Measurements from ENCODE around the gene MARCOL. TPM values are rescaled to one million over a fixed set of nuclear protein-coding genes. Genes with fewer than 3 reads are reported as not detected.

The MARCOL gene
- total RNA-seq = not detected

DNA sequence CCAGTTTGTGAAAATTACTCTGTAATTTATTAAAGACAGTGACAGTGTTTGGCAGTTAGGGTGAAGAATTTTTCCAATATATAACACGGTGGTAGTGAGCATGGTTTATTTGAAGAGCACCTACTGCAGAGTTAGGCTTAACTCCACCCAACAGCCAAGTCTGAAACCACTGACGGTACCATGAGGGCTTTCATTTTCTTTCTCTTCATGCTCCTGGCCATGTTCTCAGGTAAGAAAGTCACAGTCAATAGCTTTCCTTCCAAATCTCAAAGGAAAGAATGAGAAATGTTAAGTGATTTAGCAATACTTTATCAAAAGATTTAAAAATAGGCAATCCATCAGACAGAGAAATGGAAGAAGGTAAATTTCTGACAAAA is at the start of gene MARCOL:
TSS of gene MARCOL (plus strand) at position 108 of the 377 bp plus-strand sequence. CDS start at position 181, 73 bp downstream.
- no peak for DNase-seq

DNA sequence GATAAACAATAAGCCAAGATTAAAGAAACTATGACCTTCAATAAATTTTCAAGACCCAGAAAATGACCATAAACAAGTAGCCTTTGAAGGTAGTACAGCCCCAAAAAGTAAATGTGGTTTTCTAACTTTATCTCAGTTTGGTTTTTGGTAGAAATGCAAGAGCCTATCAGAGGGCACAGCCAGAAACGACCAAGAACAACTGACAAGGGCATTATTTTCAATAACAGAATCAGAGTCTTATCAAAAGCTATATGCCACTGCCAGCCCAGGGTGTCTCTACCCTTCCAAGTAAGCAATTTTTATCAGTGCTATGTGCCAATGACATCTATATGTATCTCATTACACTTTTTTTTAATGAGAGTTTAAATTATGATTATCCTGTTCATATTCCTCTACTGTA is 47.3 kb upstream of the MARCOL start:
- DNase-seq = no peak

- DNase-seq = no peak
Observed at GRCh38 chr5:148193202-148193601, 45.1 kb upstream of the MARCOL start.

DNA sequence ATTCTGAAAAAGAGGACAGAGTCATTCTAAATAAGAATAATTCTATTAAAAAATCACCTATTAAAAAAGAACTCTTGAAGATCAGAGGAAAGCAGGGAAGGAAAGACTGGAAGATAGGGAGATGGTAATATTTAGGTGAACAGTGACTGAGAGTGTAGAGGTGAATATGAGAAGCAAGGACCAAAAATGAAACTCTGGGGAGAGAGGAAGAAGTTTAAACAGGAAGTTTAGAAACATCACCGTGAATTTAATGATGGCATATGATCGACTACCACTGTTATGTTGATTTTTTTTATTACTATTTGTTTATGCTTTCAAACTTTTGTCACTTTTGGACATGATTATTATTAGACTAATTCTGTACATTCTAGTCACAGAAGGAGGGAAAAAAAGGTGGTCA is 37.2 kb upstream of the MARCOL start:
- DNase-seq = no peak

- DNase-seq = no peak
Observed at GRCh38 chr5:148202531-148203203, 35.7 kb upstream of the MARCOL start, which contains the start of gene SPINK6. SPINK6 (plus strand) TSS chr5:148203042; CDS start chr5:148203097, 55 bp downstream.

- DNase-seq = no peak
Observed at GRCh38 chr5:148205044-148205806, 33.1 kb upstream of the MARCOL start.

DNA sequence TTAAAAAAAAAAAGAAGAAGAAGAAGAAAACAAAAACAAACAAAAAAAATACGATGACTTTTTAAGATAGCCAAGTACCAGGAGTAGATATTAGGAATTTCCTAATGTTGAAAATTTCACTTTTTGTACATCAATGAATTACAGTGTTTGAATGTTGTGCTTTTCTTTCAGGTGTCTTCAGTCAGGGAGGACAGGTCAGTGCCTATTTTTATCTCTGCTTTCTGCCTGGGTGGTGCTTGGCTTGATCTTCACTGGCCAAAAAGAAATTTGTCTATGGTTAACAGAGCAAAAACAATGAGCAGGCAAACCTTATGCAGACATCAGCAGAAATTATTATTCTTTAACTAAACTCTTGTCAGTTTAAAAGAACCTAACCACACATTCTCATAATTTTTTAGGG is 32.5 kb upstream of the MARCOL start:
- no peak for DNase-seq

- DNase-seq = no peak
Observed at GRCh38 chr5:148206620-148207019, 31.7 kb upstream of the MARCOL start.

GRCh38 chr5:148208226-148208625 is 30.1 kb upstream of the MARCOL start:
- no peak for DNase-seq

GRCh38 chr5:148209151-148209770 is 29.1 kb upstream of the MARCOL start:
- no peak for DNase-seq

- no peak for DNase-seq
Observed at GRCh38 chr5:148214665-148215185, 23.6 kb upstream of the MARCOL start.

- no peak for DNase-seq
Observed at GRCh38 chr5:148221508-148221907, 16.8 kb upstream of the MARCOL start.

DNA sequence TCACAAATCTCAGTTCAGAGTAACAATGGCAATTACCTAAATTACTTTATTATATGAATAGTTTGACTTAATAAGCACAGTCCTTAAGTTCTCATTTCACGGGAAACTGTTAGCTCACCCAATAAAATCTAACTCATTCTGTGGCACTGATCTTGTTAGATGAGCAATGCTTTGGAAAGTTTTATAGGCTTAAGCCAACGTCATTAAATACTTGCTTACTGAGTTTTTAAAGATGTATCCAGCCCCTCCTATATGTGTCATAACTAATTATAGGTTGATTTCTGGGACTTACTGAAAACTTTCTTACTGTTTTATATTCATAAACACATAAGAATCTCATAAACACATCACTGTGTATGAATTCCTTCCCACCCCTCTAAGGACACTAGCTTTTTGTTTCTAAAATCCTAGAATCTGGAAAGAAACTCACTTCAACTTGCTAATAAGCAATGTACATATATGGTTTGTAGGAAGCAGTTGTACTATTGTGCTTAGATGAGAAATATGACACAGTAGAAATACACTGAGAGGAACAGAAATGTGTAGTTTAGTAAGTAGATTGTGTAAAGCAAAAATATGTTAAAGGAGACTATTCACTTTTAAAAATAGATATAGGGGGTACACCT is 14.1 kb upstream of the MARCOL start:
- DNase-seq = no peak

DNA sequence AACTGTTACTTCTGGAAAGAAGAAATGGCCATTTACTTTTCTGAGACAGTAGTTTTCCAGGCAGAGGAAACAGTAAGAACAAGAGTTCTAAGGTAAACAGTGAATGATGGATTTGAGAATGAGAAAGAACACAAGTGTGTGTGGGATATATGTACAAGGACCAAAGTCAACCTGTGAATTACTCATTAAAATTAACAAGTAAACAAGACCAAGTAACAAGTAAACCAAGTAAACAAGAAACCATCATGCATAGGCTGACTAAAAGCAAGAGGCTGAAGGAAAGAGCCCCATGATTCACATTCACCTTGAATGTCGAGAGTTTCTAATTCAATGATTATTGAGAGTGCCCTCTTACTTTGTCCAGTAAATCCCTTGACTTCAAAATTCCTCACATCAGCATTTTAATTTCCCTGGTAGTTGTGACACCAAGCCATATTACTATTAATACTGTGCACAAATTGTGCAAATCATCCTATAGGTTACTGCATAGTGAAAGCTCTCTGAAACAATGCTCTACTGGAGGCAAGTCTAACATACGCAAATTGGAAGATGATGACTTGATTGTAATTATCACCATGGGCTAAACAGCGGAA is 9.8 kb upstream of the MARCOL start:
- DNase-seq = no peak

DNA sequence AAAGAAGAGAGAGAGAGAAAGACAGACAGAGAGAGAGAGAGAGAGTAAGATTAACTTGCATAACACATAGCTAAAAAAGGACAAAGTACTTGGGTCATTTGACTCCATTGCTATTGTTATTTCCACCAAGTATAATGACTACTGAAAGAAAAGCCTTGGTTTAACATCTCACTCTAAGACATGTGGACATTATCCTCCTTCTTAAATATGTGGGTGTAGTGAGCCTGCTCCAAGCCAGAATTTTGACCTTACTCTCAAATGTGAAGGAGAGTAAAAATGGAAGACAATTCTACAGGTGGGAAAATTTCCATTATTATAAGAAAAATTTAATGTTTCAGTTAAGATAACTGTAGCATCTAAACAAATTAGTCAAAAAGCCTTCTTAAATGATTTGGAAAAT is 8.5 kb upstream of the MARCOL start:
- DNase-seq = no peak

- DNase-seq = no peak
Observed at GRCh38 chr5:148230240-148230639, 8.1 kb upstream of the MARCOL start.

DNA sequence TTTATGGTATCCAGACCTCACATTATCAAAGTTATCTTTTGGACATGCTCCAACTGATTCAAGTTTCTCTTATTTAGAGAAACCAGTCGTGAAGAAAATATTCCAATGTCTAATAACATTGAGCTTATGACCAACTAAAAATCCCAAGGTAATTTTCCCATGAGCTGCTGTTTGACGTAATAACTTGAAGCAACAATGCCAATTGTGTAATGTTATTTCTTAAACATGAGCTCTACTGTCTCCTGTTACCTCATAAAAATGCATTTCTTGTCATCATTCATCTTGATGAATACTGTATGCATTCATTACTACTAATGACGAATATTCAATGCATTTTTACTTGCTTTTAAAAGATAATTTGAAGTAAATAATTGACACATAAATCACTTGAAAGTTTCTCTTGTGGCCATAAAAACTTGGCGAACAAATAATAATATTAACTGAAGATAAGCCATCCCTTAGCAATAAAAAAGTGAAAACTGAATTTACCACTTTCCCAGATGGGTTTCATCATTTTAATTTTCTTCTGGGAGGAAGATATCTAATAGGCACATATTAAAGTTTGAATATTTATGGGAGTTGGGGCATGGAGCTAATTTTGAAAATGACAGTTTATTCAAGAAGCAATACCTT is 424 bp upstream of the MARCOL start:
- no peak for DNase-seq

- DNase-seq = no peak
Observed at GRCh38 chr5:148248894-148249293, 10.6 kb downstream of the MARCOL start.

DNA sequence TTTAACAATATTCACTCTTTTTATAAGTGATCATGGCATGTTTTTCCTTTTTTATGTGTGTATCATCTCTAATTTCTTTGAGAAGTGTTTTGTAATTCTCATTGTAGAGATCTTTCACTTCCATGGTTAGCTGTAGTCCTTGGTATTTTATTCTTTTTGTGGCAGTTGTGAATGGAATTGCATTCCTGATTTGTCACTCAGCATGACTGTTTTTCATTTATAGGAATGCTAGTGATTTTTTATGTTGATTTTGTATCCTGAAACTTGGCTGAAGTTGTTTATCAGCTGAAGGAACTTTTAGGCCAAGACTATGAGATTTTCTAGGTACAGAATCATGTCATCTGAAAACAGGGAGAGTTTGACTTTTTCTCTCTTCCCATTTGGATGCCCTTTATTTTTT is 17.1 kb downstream of the MARCOL start:
- DNase-seq = no peak

DNA sequence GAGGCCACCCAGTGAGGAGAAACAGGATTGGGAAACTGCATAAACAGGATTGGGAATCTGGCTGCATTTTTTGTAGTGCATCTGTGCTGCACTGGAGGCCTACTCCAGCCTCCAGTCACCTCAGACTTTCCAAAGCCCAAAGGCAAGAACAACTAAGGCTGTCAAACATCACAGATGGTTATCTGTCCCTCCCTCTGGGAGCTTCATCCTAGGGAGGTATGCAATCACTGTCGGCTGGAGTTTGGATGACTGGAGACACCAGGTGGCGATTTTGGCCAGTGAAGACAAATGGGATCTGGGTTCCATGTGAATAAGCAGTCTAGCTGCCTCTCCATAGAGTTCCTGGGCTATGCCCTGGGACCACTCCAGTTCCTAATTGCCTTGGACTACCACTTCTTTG is 21.0 kb downstream of the MARCOL start:
- no peak for DNase-seq

GRCh38 chr5:148261221-148261620 is 22.9 kb downstream of the MARCOL start:
- DNase-seq = no peak

DNA sequence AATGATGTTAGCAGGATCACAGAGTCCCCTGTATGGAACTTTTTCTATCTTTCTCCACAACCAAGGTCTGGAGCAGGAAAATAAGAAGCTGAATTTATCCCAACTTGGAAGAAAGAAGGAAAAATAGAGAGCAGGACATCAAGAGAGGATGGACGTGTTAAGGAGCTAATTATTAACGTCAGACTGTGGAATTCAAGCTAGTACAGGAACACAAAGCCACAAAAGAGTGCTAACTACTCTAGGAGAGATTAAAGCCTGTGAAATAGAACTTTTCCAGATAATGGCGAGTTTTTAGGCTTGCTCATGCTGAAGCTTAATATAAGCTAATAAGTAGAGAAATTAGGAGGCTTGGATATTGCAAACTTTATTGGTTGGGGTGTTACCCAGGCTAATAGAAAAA is 29.6 kb downstream of the MARCOL start:
- no peak for DNase-seq
